Nephron progenitor cell (in vitro differentiated cells): ENCODE measurements around the gene MAGI2.

Experiments used
- DNase-seq: peaks from one replicate; pipeline ENCODE4 v3.0.0; 2021
- H3K27ac Mint-ChIP-seq: 2 replicates; pipeline ENCODE4 v1.8.0; 2021; ENCODE audit warnings: mild to moderate bottlenecking, moderate library complexity, mixed read lengths
- H3K27me3 Mint-ChIP-seq: 2 replicates; pipeline ENCODE4 v1.8.0; 2021; ENCODE audit warnings: mild to moderate bottlenecking, low read depth, mixed read lengths; ENCODE audit not compliant: poor library complexity
- H3K36me3 Mint-ChIP-seq: 2 replicates; pipeline ENCODE4 v1.8.0; 2021; ENCODE audit warnings: low read depth, mixed read lengths
- H3K4me1 Mint-ChIP-seq: 2 replicates; pipeline ENCODE4 v1.8.0; 2021; ENCODE audit warnings: mixed read lengths
- H3K4me3 Mint-ChIP-seq: 2 replicates; pipeline ENCODE4 v1.8.0; 2021; ENCODE audit warnings: mild to moderate bottlenecking, moderate library complexity, mixed read lengths
- H3K9me3 Mint-ChIP-seq: 2 replicates; pipeline ENCODE4 v1.8.0; 2021; ENCODE audit warnings: mild to moderate bottlenecking, moderate library complexity, mixed read lengths
- CTCF ChIP-seq: fragments of 200-600 bp; sonication (generic); IDR thresholded peaks from 2 replicates; pipeline ENCODE4 v1.5.0; 2021; ENCODE audit warnings: antibody characterized with exemption

The MAGI2 gene

GRCh38 chr7:79287981-79288380 lies 165.5 kb downstream of the MAGI2 start:
- Mint-ChIP-seq H3K27me3 (no peaks in the 10 kb centered on the region), H3K4me1 (peaks cover 3% of the 10 kb centered on the region), H3K4me3 (no peak overlapping the region), H3K27ac (no peak overlapping the region), H3K9me3 (no peaks in the 10 kb centered on the region), H3K36me3 (no peaks in the 10 kb centered on the region)
- no peak for DNase-seq
- TF ChIP-seq CTCF: no peak

- no peak for DNase-seq
- Mint-ChIP-seq H3K9me3 (no peaks in the 10 kb centered on the region), H3K27me3 (no peaks in the 10 kb centered on the region), H3K36me3 (no peaks in the 10 kb centered on the region), H3K4me3 (no peak overlapping the region), H3K4me1 (no peaks in the 10 kb centered on the region), H3K27ac (no peak overlapping the region)
- no peak for TF ChIP-seq CTCF
Measured at GRCh38 chr7:79286181-79286580, 167.3 kb downstream of the MAGI2 start.

DNA sequence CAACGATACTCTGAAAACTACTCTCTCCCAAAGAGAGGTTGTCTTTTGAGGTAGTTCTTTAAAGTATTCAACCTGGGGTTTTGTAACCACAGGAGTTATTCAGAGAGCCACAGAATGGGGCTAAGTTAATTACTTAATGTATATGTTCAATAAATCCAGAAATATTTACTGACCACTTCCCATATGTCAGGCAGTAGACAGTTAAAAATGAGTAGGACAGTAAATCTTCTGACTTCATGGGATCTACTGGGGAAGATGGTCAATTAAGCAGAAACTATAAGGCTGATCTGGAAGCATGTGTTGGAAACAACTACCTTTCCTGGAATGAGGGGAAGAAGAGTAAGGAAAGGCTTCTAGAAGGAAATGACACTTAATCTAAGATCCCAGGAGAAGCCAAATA lies 167.7 kb downstream of the MAGI2 start:
- TF ChIP-seq CTCF: no peak
- H3K27me3 Mint-ChIP-seq: no peaks in the 10 kb centered on the region
- DNase-seq: no peak
- H3K9me3 Mint-ChIP-seq: no peaks in the 10 kb centered on the region
- no peak overlapping the region for H3K27ac Mint-ChIP-seq
- H3K4me3 Mint-ChIP-seq: no peak overlapping the region
- H3K36me3 Mint-ChIP-seq: no peaks in the 10 kb centered on the region
- no peaks in the 10 kb centered on the region for H3K4me1 Mint-ChIP-seq

GRCh38 chr7:79284211-79284610 lies 169.3 kb downstream of the MAGI2 start:
- no peak for TF ChIP-seq CTCF
- no peaks in the 10 kb centered on the region for H3K4me1 Mint-ChIP-seq
- no peaks in the 10 kb centered on the region for H3K9me3 Mint-ChIP-seq
- H3K27me3 Mint-ChIP-seq: no peaks in the 10 kb centered on the region
- H3K36me3 Mint-ChIP-seq: no peaks in the 10 kb centered on the region
- H3K4me3 Mint-ChIP-seq: no peak overlapping the region
- DNase-seq: no peak
- no peak overlapping the region for H3K27ac Mint-ChIP-seq

GRCh38 chr7:79282882-79283602 lies 170.4 kb downstream of the MAGI2 start:
- Mint-ChIP-seq H3K27me3 (no peaks in the 10 kb centered on the region), H3K9me3 (no peaks in the 10 kb centered on the region), H3K4me3 (no peak overlapping the region), H3K27ac (no peak overlapping the region), H3K36me3 (no peaks in the 10 kb centered on the region), H3K4me1 (no peaks in the 10 kb centered on the region)
- TF ChIP-seq CTCF: no peak
- no peak for DNase-seq

DNA sequence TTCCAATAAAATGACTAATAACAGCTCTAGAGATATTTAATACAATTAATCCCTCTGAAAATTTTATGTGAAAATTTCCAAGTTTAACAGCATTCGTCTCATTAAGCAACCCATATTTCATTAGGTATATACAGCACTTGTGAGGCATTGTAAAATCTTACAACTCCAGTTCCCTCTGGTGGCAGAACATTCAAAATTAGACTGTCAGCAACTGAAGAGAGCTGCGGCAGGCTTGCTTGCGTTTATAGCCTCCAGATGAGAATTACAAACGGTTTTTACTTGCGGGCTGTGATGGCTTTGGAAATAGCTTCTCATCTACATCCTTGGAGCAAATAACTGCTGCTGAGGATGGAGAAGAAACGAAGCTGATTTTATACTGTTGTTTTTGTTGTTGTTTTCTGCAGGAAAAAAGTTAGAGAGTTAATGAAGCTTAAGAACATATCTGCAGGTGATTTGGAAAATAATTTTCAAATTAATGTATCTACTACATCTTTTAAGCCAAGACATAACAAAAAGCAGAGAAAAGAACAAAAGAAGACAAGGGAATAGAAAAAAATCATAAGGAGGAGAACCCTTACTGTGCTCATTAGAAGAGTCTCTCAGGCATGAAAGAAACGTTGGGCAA lies 171.3 kb downstream of the MAGI2 start:
- Mint-ChIP-seq H3K27ac (no peak overlapping the region), H3K9me3 (no peaks in the 10 kb centered on the region), H3K36me3 (no peaks in the 10 kb centered on the region), H3K27me3 (no peaks in the 10 kb centered on the region), H3K4me1 (no peaks in the 10 kb centered on the region), H3K4me3 (no peak overlapping the region)
- peak; percentile 15 for TF ChIP-seq CTCF
- peak; percentile 10 for DNase-seq
